ENCODE results near the gene MAOA. TPM values are rescaled to one million over a fixed set of nuclear protein-coding genes. Genes with fewer than 3 reads are reported as not detected.

The MAOA gene
- total and polyA plus RNA-seq, 9 of the 15 experiments (the other 6 are each of a cell fraction or from before 2014, with no cell fraction given) = 0.68 to 2.7 (median 1.9) TPM

GRCh38 chrX:43750248-43750676, 94.2 kb downstream of the MAOA start (continued):
- TF ChIP-seq ATF6 (CRISPR knock-in tag; IDR thresholded peaks at IDR 0.05) (no peak), ZFP91 (CRISPR knock-in tag; IDR thresholded peaks at IDR 0.05) (no peak), KAT2B (IDR thresholded peaks at IDR 0.05; ENCODE audit: low read depth, low read length) (no peak), GTF2A2 (tag; IDR thresholded peaks at IDR 0.05) (no peak), MAFF (IDR thresholded peaks at IDR 0.05; ENCODE audit: low read length) (no peak), SMC3 (conservative IDR thresholded peaks at IDR 0.05; ENCODE audit: insufficient read depth, low read depth, low read length) (peak; percentile 61), TSHZ1 (CRISPR knock-in tag; IDR thresholded peaks at IDR 0.05) (no peak), REST (IDR thresholded peaks at IDR 0.05; ENCODE audit: borderline replicate concordance) (peak; percentile 67), REST (CRISPR knock-in tag; IDR thresholded peaks at IDR 0.05; ENCODE audit: low read depth) (no peak), ZNF583 (CRISPR knock-in tag; IDR thresholded peaks at IDR 0.05) (no peak), STAG1 (CRISPR knock-in tag; IDR thresholded peaks at IDR 0.05; ENCODE audit: borderline replicate concordance) (peak; percentile 22; the same call in 1 of the 2 replicates), HDAC2 (IDR thresholded peaks at IDR 0.05) (no peak), L3MBTL2 (IDR thresholded peaks at IDR 0.05) (no peak), ZNF589 (CRISPR knock-in tag; IDR thresholded peaks at IDR 0.05; ENCODE audit: low read depth) (no peak)
